ENCODE data around the gene CFAP299.

DNA sequence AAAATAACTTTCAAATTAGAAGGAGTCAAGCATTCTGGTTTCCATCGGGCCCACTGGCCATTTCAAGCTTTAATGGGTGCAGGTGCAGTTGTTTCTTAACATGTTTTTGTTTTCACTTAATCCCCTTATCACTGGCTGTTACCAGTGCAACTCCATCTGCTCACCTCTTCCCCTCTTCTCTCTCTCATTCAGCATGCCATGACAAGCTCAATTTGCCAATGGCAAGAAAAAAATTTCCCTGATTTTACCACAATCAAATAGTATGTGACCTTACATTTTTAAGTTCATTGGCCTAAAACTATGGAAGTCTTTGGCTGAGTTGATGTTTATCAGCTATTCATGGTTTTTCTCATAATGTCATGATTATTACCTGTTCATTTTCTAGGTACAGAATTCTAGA lies 395.9 kb downstream of the CFAP299 start:
- no peak for TF ChIP-seq POLR2A (IDR thresholded peaks at IDR 0.05)
- TF ChIP-seq EP300 (IDR thresholded peaks at IDR 0.05) = no peak
- TF ChIP-seq, protein P1, sequence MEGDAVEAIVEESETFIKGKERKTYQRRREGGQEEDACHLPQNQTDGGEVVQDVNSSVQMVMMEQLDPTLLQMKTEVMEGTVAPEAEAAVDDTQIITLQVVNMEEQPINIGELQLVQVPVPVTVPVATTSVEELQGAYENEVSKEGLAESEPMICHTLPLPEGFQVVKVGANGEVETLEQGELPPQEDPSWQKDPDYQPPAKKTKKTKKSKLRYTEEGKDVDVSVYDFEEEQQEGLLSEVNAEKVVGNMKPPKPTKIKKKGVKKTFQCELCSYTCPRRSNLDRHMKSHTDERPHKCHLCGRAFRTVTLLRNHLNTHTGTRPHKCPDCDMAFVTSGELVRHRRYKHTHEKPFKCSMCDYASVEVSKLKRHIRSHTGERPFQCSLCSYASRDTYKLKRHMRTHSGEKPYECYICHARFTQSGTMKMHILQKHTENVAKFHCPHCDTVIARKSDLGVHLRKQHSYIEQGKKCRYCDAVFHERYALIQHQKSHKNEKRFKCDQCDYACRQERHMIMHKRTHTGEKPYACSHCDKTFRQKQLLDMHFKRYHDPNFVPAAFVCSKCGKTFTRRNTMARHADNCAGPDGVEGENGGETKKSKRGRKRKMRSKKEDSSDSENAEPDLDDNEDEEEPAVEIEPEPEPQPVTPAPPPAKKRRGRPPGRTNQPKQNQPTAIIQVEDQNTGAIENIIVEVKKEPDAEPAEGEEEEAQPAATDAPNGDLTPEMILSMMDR (IDR thresholded peaks at IDR 0.05) = no peak
- no peak for TF ChIP-seq POLR2AphosphoS5 (IDR thresholded peaks at IDR 0.05)
